Panc1 (cell line): Measurements from ENCODE around the gene MAP3K14.

ENCODE experiments used
- SIN3A ChIP-seq: IDR thresholded peaks from 2 replicates; pipeline ENCODE4 v1.6.1; 2012; ENCODE audit warnings: low read depth, mild to moderate bottlenecking, low read length, moderate library complexity, borderline replicate concordance; ENCODE audit not compliant: insufficient read depth
- TF ChIP-seq, protein P1 (sequence below), 2 experiments: IDR thresholded peaks; 2 replicates each; pipeline ENCODE4 v1.6.1; 2011 to 2012; ENCODE audit warnings: low read depth in 2 of 2, control low read depth in 1 of 2, low read length in 1 of 2, mild to moderate bottlenecking in 1 of 2, moderate library complexity in 1 of 2; ENCODE audit not compliant: insufficient read depth in 1 of 2
- TF ChIP-seq, protein P2 (sequence below): fragments of 450-650 bp; IDR thresholded peaks from 2 replicates; pipeline ENCODE4 v1.5.1; 2017; ENCODE audit warnings: mild to moderate bottlenecking

DNA sequence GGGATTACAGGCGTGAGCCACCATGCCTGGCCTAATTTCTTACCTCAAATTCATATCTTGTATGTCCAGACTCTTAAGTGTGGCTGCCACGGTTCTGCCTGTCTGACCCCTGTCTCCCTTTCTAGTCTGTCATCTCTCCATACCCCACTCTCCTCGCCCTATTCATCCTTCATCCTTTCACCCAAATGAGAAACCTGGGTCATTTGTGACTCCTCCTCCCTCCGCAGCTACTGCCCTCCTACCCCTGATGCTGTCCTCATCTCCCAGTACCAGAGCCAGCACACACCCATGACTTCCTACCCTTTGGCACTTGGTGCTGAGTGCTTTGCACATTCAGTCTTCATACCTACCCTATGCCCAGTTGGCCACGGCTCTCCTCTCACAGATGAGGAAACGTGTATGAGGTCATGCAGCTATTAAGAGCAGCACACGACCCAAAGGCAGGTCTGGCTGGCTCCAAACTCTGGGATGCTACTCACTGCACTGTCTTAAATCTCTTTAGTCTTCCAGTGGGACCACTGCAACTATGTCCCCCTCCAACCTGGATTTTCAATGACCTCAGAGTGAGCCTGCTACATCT lies 56.5 kb downstream of the MAP3K14 start:
- no peak for TF ChIP-seq SIN3A
- TF ChIP-seq, protein P1, sequence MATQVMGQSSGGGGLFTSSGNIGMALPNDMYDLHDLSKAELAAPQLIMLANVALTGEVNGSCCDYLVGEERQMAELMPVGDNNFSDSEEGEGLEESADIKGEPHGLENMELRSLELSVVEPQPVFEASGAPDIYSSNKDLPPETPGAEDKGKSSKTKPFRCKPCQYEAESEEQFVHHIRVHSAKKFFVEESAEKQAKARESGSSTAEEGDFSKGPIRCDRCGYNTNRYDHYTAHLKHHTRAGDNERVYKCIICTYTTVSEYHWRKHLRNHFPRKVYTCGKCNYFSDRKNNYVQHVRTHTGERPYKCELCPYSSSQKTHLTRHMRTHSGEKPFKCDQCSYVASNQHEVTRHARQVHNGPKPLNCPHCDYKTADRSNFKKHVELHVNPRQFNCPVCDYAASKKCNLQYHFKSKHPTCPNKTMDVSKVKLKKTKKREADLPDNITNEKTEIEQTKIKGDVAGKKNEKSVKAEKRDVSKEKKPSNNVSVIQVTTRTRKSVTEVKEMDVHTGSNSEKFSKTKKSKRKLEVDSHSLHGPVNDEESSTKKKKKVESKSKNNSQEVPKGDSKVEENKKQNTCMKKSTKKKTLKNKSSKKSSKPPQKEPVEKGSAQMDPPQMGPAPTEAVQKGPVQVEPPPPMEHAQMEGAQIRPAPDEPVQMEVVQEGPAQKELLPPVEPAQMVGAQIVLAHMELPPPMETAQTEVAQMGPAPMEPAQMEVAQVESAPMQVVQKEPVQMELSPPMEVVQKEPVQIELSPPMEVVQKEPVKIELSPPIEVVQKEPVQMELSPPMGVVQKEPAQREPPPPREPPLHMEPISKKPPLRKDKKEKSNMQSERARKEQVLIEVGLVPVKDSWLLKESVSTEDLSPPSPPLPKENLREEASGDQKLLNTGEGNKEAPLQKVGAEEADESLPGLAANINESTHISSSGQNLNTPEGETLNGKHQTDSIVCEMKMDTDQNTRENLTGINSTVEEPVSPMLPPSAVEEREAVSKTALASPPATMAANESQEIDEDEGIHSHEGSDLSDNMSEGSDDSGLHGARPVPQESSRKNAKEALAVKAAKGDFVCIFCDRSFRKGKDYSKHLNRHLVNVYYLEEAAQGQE (IDR thresholded peaks at IDR 0.05; ENCODE audit: insufficient read depth in 1 of 2, low read depth in 2 of 2, low read length in 1 of 2) = no peak
- TF ChIP-seq, protein P2, sequence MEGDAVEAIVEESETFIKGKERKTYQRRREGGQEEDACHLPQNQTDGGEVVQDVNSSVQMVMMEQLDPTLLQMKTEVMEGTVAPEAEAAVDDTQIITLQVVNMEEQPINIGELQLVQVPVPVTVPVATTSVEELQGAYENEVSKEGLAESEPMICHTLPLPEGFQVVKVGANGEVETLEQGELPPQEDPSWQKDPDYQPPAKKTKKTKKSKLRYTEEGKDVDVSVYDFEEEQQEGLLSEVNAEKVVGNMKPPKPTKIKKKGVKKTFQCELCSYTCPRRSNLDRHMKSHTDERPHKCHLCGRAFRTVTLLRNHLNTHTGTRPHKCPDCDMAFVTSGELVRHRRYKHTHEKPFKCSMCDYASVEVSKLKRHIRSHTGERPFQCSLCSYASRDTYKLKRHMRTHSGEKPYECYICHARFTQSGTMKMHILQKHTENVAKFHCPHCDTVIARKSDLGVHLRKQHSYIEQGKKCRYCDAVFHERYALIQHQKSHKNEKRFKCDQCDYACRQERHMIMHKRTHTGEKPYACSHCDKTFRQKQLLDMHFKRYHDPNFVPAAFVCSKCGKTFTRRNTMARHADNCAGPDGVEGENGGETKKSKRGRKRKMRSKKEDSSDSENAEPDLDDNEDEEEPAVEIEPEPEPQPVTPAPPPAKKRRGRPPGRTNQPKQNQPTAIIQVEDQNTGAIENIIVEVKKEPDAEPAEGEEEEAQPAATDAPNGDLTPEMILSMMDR = no peak
